Right lobe of liver (tissue), 6 donors: Measurements from ENCODE around the gene NAV1. TPM values are rescaled to one million over a fixed set of nuclear protein-coding genes. Genes with fewer than 3 reads are reported as not detected.

Source experiments
- ATAC-seq, 4 donors: fragments of 200-7000 bp; cut with Tn5 transposase; one replicate each; pipeline ENCODE4 v1.9.1; 2020; ENCODE audit warnings: mild to moderate bottlenecking in 4 of 4, moderate library complexity in 4 of 4
- DNase-seq, 3 donors: peaks; one replicate each; pipeline ENCODE4 v3.0.0-alpha.2; 2020
- H3K27ac ChIP-seq, 3 donors: fragments of 200-600 bp; one replicate each; pipeline ENCODE4 v1.8.0; 2022
- H3K27me3 ChIP-seq, 2 donors: fragments of 200-600 bp; one replicate each; pipeline ENCODE4 v1.8.0; 2022
- H3K36me3 ChIP-seq, 4 donors: fragments of 200-600 bp; sonication (generic) in 1 of 4; one replicate each; pipeline versions ENCODE4 v1.5.1 to v1.8.0; 2017 to 2022; ENCODE audit warnings: control low read depth in 1 of 4
- H3K4me1 ChIP-seq, 4 donors: fragments of 200-600 bp; sonication (generic) in 1 of 4; one replicate each; pipeline versions ENCODE4 v1.5.1 to v1.8.0; 2017 to 2022; ENCODE audit warnings: control low read depth in 1 of 4
- H3K4me3 ChIP-seq, 3 donors: fragments of 200-600 bp; one replicate each; pipeline ENCODE4 v1.8.0; 2022
- H3K9me3 ChIP-seq, 4 donors: fragments of 200-600 bp; sonication (generic) in 1 of 4; one replicate each; pipeline versions ENCODE4 v1.5.1 to v1.8.0; 2017 to 2022; ENCODE audit warnings: control low read depth in 1 of 4
- CTCF ChIP-seq, 4 donors: fragments of 200-600 bp in 3 of 4; fragments of 450-650 bp in 1 of 4; IDR thresholded peaks; one replicate each; pipeline versions ENCODE4 v1.5.1 to v1.8.0; 2016 to 2022; ENCODE audit warnings: antibody characterized with exemption in 4 of 4, mild to moderate bottlenecking in 2 of 4
- POLR2A ChIP-seq: fragments of 450-650 bp; IDR thresholded peaks from one replicate; pipeline ENCODE4 v1.6.1; 2017; ENCODE audit warnings: antibody characterized with exemption, mild to moderate bottlenecking
- WGBS: methylation state at CpG from one replicate; pipeline ENCODE4 v1.1.6; 2018; ENCODE audit warnings: low coverage, low lambda C conversion rate; ENCODE audit not compliant: insufficient coverage; ENCODE audit errors: missing lambda C conversion rate; 5-methylcytosine and 5-hydroxymethylcytosine counted together
- intact Hi-C, 2 donors: fragments of 100-400 bp; cut with DNase I; formaldehyde crosslinking; loops; one replicate each; pipeline versions ENCODE4 v1.11.2 to v1.14.1; 2022
- total RNA-seq, 6 experiments: library from RNA; depleted of rRNA in 2 of 6; stranded (reverse); fragments of >200 nt in 2 of 6; fragmentation: NEBNext Ultra II Directional in 3 of 6; extraction: Animal tissue kit (Norgen Biotek cat#: 25700) in 3 of 6; gene quantifications; one replicate each; pipeline versions ENCODE4 v1.1.0 to v1.2.4, GENCODE V29; 2016 to 2023
- donor health status: DM: no; HTN: yes; CAD: no.
- donor health status: DM: no; HTN: no; CAD: no.
- donor health status: DM: no; HTN: no; CAD: no.
- donor health status: DM: no; HTN: yes; CAD: no.
- donor health status: DM: no; HTN: yes; CAD: no.

NAV1 gene
- total RNA-seq, 6 experiments from 2014 or later = 2.1 to 7.4 (median 3.7) TPM

DNA sequence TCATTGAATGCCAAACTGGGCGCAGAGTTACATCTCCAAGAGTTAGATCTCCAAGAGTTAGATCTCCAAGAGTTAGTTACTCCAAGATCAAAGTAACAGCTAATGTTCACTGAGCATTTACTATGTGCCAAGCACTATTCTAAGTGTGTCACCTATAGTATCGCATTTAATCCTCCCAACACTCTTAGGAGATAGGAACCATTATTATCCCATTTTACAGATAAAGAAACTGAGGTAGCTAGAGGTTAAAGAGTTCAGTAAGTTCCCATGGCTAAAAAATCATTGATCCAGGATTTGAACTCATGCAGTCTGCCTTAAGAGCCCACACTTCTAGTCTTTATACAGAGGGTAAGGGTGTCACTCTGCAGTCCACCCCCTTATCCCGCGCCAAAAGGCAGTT is 1.5 kb upstream of the NAV1 start:
- WGBS = 100% methylated on average over 1 of the region's 4 CpGs
- no peak overlapping the region for H3K27ac ChIP-seq
- H3K36me3 ChIP-seq = no peaks in the 10 kb centered on the region
- H3K4me3 ChIP-seq = no peak overlapping the region
- intact Hi-C loops = no loop called here
- TF ChIP-seq POLR2A = no peak
- no peak for TF ChIP-seq CTCF (IDR thresholded peaks at IDR 0.05)
- no peak for ATAC-seq
- H3K4me1 ChIP-seq = peaks cover 0 to 8% (median 2%) of the 10 kb centered on the region in 4 donors
- H3K9me3 ChIP-seq = no peaks in the 10 kb centered on the region
- H3K27me3 ChIP-seq = no peaks in the 10 kb centered on the region
- no peak for DNase-seq

DNA sequence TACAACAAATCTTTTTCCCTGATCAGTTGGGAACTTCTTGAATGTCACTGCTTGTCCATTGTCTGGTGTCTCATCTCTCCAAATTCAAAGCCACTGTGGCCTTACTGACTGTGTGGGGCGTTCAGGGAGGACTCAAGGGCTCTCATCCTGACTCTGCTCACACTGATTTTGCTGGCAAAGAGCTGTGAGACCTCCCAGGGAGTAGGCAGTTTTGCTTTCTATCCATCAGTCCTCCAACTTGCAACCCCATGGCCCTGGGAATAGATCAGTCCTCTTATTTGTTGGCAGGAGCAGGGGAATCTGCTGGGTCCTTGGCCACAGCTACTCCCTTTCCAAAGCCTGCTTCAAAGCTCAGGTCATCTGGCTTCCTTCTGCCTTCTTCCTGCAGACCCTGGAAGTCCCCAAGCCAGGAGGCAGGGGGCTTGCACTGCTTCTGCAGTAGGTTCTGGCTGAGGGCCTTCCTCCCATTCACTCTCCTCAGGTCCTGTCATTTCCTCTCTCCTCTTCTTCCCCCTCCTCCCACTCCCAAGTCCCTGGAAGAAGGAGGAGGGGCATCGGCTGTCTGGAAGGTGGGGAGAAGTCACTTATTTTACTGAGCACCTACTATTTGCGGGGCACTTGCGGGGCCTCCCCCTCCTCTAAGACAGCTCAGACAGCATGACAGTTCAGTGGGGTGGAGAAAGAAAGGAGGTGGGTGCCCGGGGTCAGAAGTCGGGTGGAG is 876 bp upstream of the NAV1 start:
- H3K4me3 ChIP-seq = peak overlapping the region; percentile 43 to 56 (median 49)
- intact Hi-C loops = no loop called here
- no peak overlapping the region for H3K27ac ChIP-seq
- ATAC-seq (peak in 2 of 4 donors; percentile 15 to 20), DNase-seq (no peak)
- no peaks in the 10 kb centered on the region for H3K36me3 ChIP-seq
- no peaks in the 10 kb centered on the region for H3K9me3 ChIP-seq
- WGBS = 17% methylated on average over 6 of the region's 6 CpGs
- no peaks in the 10 kb centered on the region for H3K27me3 ChIP-seq
- H3K4me1 ChIP-seq = peaks cover 0 to 8% (median 2%) of the 10 kb centered on the region in 4 donors
- TF ChIP-seq CTCF (IDR thresholded peaks at IDR 0.05) = no peak
- no peak for TF ChIP-seq POLR2A

- Histone ChIP-seq H3K4me3 (peak overlapping the region; percentile 43 to 56 (median 49)), H3K9me3 (no peaks in the 10 kb centered on the region), H3K27me3 (no peaks in the 10 kb centered on the region), H3K4me1 (peaks cover 0 to 8% (median 2%) of the 10 kb centered on the region in 4 donors), H3K36me3 (no peaks in the 10 kb centered on the region), H3K27ac (peak overlapping the region; percentile 19 to 73 (median 46))
- intact Hi-C loops = no loop called here
- peak; percentile 42 to 70 (median 56) for ATAC-seq
- TF ChIP-seq CTCF (IDR thresholded peaks at IDR 0.05) (no peak), POLR2A (no peak)
- peak in 1 of 3 donors; percentile 71 for DNase-seq
- 5% methylated on average over 22 of the region's 47 CpGs for WGBS
These were observed 869 bp downstream of the NAV1 start for GRCh38 chr1:201539561-201540431.

DNA sequence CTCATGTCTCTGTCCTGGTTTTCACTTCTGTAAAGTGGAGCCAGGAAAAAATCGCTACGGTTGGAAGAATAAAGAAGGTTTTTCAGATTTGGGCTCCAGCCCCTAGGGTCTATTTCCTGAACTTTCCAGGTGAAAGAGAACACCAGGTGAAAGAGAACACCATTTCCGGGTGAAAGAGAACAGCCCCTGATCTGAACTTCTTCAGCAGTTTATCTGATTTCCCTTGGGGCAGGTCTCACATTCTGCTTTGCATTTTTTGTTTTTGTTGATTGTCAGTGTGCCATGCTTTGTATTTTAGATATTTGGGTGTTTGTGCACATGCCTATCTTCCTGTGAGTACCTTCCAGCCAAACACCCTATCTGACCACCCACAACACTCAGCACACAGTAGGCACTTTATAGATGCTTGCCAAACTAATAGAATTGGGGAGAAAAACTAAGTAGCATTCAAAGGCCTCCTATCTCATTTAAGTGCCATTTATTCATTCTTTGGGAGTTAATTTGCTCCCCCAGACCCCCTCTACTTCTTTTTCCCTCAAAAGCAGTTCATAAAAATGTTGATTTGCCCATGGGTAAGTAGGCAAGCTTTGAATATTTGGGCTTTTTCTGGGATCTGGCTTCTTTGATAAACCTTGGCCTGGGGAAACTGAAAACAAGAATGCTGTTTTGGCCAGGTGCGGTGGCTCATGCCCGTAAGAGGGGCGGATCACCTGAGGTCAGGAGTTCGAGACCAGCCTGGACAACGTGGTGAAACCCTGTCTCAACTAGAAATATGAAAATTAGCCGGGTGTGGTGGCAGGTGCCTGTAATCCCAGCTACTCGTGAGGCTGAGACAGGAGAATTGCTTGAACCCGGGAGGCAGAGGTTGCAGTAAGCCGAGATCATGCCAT is 2.2 kb downstream of the NAV1 start:
- H3K4me1 ChIP-seq = peaks cover 0 to 8% (median 2%) of the 10 kb centered on the region in 4 donors
- H3K36me3 ChIP-seq = no peaks in the 10 kb centered on the region
- peak overlapping the region in 1 of 3 donors; percentile 19 for H3K27ac ChIP-seq
- no peak for ATAC-seq
- TF ChIP-seq POLR2A (no peak), CTCF (IDR thresholded peaks at IDR 0.05) (no peak)
- no peak overlapping the region for H3K4me3 ChIP-seq
- no peaks in the 10 kb centered on the region for H3K27me3 ChIP-seq
- WGBS = 72% methylated on average over 10 of the region's 12 CpGs
- intact Hi-C loops = no loop called here
- H3K9me3 ChIP-seq = no peaks in the 10 kb centered on the region
- DNase-seq = no peak
